ENCODE results near the gene LYZL4.

Gene LYZL4

GRCh38 chr3:42377681-42378080, 32.7 kb downstream of the LYZL4 start:
- DNase-seq = no peak
- intact Hi-C loops (cut with DNase I) = no loop called here

DNA sequence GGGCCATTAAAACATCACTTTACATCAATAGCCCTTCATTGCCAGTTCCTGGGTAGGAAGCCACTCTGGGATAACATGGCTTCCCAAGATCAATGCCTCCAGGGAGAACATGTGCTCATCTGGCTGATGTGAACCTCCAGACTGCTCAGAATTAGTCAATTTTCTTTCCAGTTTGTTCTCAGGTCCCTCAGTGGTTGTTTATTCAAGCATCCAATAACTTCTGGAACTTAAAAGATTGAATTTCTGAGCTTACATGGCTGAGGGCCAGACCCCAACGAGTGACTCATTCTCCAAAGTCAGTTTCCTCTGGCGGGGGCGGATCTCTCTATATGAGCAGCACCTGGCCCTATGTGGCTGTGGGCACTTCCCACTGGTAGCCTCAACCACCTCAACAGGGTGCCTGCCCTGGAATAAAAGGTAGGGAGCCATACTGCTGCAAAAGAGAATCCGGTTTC, 34.0 kb downstream of the LYZL4 start:
- peak in 8 of 10 donors; percentile 33 to 92 (median 62) for DNase-seq
- intact Hi-C loops (cut with DNase I) = no loop called here

GRCh38 chr3:42375121-42375800, 35.1 kb downstream of the LYZL4 start:
- intact Hi-C loops (cut with DNase I) = no loop called here
- DNase-seq = no peak

GRCh38 chr3:42371776-42372175, 38.6 kb downstream of the LYZL4 start:
- intact Hi-C loops (cut with DNase I) = loop anchor here (2.0 kb wide), 1 partner anchor 67 kb away; no protein-coding TSS in a partner anchor
- DNase-seq = peak in 9 of 10 donors; percentile 12 to 94 (median 62)

DNA sequence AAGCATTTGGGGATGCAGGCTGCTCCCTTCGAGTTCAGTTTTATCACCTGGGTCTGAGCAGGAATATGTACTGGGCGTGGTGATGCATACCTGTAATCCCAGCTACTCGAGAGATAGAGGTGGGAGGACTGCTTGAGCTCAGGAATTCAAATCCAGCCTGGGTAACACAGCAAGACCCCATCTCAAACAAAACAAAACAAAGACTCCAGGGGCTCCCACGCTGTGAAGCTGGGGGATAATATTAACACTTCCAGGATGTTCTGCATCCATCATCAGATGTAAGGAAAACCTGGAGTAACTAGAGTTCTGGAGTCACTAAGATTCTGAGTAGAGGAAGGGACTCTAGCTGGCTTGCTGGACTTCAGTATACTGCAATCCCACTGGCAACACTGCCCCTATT, 40.6 kb downstream of the LYZL4 start:
- no peak for DNase-seq
- intact Hi-C loops (cut with DNase I) = loop anchor here (2.0 kb wide), 1 partner anchor 69 kb away; no protein-coding TSS in a partner anchor

DNA sequence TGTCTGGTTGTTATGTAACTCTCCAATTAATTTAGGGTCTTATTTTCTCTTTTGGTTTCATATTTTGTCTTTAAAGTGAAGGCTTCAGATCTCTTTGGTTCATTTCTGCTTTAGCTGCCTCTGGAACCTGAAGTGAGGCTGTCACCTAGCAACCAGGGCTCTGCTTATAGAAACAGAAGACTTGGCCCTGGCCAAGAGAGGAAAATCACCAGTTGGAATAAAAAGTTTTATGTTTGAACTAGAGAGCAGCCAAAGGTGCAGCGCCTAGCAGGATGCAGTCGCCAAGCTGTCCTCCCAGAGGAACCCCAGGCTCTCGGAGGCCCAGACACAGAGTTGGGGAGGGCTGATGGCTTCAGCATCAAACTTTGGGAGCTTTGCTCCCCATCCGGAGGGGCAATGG, 41.1 kb downstream of the LYZL4 start:
- intact Hi-C loops (cut with DNase I) = no loop called here
- DNase-seq = peak in 7 of 10 donors; percentile 36 to 93 (median 60)

- DNase-seq = no peak
- intact Hi-C loops (cut with DNase I) = no loop called here
Observed at GRCh38 chr3:42368861-42369260, 41.5 kb downstream of the LYZL4 start.

DNA sequence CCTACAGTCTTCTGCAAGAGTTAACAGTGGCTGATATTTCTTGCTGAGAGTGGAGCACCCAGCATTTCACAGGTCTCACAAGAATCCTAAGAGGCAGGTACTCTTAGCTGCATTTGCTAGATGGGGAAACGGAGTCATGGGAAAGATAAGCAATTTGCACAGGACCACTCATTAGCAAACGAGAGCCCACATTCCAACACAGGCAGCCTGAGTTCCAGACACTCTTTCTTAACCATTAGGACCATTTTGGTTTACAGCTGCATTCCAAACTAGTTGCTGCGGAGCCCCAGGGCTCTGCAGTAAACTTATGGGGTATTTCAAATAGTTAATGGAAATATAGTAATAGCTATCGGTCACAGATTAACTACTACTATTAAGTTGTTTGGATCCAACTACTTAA, 42.5 kb downstream of the LYZL4 start:
- no peak for DNase-seq
- intact Hi-C loops (cut with DNase I) = no loop called here

GRCh38 chr3:42366550-42366949, 43.9 kb downstream of the LYZL4 start:
- intact Hi-C loops (cut with DNase I) = no loop called here
- no peak for DNase-seq

DNA sequence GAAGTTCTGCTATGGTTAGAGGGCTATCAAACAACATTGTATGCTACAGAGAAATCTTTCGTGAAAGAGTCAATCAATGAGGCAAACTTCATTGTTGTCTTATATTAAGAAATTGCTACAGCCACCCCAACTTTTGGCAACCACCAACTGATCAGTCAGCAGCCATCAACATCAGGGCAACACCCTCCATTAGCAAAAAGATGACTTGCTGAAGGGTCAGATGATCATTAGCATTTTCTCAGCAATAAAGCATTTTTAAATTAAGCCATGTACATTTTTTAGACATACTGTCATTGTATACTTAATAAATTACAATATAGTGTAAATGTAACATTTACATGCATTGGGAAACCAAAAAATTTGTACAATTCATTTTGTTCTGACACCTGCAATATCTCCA, 53.1 kb downstream of the LYZL4 start:
- intact Hi-C loops (cut with DNase I) = no loop called here

GRCh38 chr3:42355612-42356011, 54.8 kb downstream of the LYZL4 start:
- intact Hi-C loops (cut with DNase I) = no loop called here

More for the DNA sequence above, 53.1 kb downstream of the LYZL4 start:
- DNase-seq = no peak

DNA sequence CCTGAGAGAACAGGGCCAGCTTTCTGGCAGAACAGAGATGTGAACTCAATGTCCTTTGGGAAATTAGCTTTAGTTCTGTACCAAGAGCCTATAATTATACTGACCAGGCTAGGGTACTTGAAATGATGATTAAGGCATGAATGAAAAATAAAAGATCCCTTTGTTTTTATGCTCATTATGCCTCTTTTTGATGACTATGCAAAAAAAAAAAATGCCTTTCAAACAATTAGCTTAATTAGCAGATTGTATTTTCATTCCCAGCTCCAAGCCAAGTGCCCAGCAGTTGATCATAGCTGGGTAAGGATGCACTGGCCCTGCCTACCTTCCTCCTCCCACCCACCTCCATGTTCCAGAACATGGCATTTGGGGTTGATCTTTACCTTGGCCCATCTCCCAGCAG, 56.8 kb downstream of the LYZL4 start:
- no peak for DNase-seq
- intact Hi-C loops (cut with DNase I) = no loop called here

More at GRCh38 chr3:42355612-42356011, 54.8 kb downstream of the LYZL4 start:
- no peak for DNase-seq

DNA sequence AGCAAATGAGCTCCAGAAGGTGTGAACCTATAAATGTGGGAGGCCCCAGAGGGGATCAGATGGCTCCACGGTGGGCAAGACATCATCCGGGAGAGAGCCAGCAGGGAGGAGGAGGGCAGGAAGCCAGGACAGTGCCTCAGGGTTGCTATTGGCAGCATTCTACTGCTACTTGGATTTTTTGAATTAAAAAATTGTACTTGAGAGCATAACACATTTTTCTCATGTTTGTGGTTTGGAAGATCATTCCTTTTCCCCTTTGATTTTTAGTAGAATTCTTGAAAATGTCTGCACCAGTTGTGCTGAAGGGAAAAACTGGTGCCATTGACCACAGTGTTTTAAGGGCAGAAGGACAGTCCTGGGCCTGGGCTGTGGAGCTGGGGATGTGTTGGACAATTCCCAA, 59.2 kb downstream of the LYZL4 start:
- no peak for DNase-seq
- intact Hi-C loops (cut with DNase I) = no loop called here

DNA sequence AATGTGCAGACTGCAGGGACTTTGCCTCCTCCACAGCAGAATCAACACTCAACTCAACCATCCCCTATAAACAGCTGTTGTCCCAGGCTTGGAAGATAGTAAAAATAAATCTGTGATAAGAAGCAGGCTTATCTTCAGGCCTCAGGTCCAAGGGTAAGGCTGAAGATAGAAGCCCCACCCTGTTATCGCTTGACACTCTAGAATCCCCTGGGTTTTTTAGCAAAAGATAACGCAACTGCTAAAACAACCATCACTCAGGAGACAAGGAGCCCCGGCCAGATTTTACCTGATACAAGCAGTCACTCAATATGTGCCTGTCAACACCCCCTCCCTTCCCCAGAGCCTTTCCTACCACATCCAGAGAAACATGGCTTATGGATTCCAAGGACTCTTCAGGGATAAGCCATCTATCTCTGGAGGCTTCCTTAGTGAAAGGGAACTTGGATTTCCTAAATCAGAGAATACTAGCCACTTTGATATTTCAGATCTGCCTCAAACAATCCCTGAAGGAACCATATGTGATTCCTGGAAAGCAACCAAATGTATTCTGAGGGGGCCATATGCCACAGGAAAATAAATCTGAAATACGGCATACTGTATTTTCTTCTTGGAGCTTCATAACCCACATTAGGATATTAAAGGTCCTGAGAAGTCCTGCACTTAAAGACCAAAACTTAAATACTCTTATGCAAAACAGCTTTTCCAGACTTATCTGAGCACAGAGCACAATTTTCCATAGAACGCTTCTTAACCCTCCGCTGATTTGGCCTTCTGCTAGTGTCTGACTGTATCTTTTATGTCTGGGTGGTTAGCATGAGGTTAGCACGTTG, 60.4 kb downstream of the LYZL4 start:
- DNase-seq = no peak
- intact Hi-C loops (cut with DNase I) = no loop called here

GRCh38 chr3:42347928-42348327, 62.5 kb downstream of the LYZL4 start:
- no peak for DNase-seq
- intact Hi-C loops (cut with DNase I) = no loop called here

All from posterior cingulate gyrus (tissue), 11 donors.